ENCODE results near the gene CPNE4. TPM values are rescaled to one million over a fixed set of nuclear protein-coding genes. Genes with fewer than 3 reads are reported as not detected.

The CPNE4 gene
- total RNA-seq, 1 donor from 2014 or later, result 16.1 TPM

DNA sequence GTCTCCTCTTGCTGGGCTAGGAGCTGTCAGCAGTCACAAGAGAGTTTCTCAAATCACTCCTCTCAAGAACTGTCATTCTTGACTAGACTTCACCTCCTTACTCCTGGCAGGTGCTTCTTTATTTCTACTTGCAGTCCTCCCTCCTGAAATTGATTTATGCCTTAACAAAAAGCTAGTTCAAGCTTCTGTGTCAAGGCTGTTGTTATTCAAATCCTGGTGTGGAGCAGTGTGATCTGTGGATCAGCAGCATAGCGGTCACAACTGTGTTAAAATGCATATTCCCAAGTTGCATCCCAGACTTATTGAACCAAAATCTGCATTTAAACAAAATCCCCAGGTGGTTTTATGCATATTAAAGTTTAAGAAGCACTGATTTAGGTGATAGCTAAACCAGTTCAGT is 411.4 kb downstream of the CPNE4 start:
- no peak for TF ChIP-seq CTCF (conservative IDR thresholded peaks at IDR 0.05)
- peaks cover 29% of the 10 kb centered on the region for H3K4me1 Mint-ChIP-seq
- DNase-seq (ENCODE audit: low read depth, low spot score), result no peak
- H3K27me3 Mint-ChIP-seq (ENCODE audit: low read depth), result no peaks in the 10 kb centered on the region
- no peak overlapping the region for H3K4me3 Mint-ChIP-seq
- no peak overlapping the region for H3K27ac Mint-ChIP-seq (ENCODE audit: unreplicated experiment)
- H3K36me3 Mint-ChIP-seq (ENCODE audit: low read depth), result no peaks in the 10 kb centered on the region
- H3K9me3 Mint-ChIP-seq, result no peaks in the 10 kb centered on the region

DNA sequence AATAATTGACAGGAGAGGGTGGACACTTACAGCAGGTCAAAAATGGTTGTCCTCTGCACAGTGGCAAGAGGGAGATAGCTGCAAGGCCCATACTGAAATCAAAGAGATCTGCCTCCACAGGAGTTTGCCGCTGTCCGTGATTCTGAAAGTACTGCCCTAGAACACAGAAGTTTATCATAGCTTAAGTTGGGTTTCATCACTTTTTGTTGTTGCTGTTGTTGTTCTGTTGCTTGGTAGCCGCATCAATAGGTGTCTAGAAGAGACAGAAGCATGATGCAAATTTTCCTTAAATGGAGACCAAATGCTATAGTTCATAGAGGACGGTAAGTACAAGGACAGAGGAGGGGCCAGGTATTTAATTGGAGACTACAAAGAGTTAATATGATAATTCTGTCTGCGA is 412.1 kb downstream of the CPNE4 start:
- no peak for TF ChIP-seq CTCF (conservative IDR thresholded peaks at IDR 0.05)
- H3K27me3 Mint-ChIP-seq (ENCODE audit: low read depth), result no peaks in the 10 kb centered on the region
- H3K36me3 Mint-ChIP-seq (ENCODE audit: low read depth), result no peaks in the 10 kb centered on the region
- no peaks in the 10 kb centered on the region for H3K9me3 Mint-ChIP-seq
- DNase-seq (ENCODE audit: low read depth, low spot score), result no peak
- H3K4me1 Mint-ChIP-seq, result peaks cover 29% of the 10 kb centered on the region
- H3K27ac Mint-ChIP-seq (ENCODE audit: unreplicated experiment), result no peak overlapping the region
- no peak overlapping the region for H3K4me3 Mint-ChIP-seq

- no peaks in the 10 kb centered on the region for H3K9me3 Mint-ChIP-seq
- no peak overlapping the region for H3K27ac Mint-ChIP-seq (ENCODE audit: unreplicated experiment)
- no peak for DNase-seq (ENCODE audit: low read depth, low spot score)
- peaks cover 2% of the 10 kb centered on the region for H3K27me3 Mint-ChIP-seq (ENCODE audit: low read depth)
- TF ChIP-seq CTCF (conservative IDR thresholded peaks at IDR 0.05), result no peak
- no peaks in the 10 kb centered on the region for H3K36me3 Mint-ChIP-seq (ENCODE audit: low read depth)
- H3K4me1 Mint-ChIP-seq, result peaks cover 33% of the 10 kb centered on the region
- no peak overlapping the region for H3K4me3 Mint-ChIP-seq
Measured at GRCh38 chr3:131620977-131621376, 413.8 kb downstream of the CPNE4 start.

- H3K9me3 Mint-ChIP-seq, result no peaks in the 10 kb centered on the region
- peaks cover 2% of the 10 kb centered on the region for H3K27me3 Mint-ChIP-seq (ENCODE audit: low read depth)
- peak overlapping the region; percentile 0 for H3K4me3 Mint-ChIP-seq
- peaks cover 33% of the 10 kb centered on the region for H3K4me1 Mint-ChIP-seq
- peak overlapping the region; percentile 55 for H3K27ac Mint-ChIP-seq (ENCODE audit: unreplicated experiment)
- no peaks in the 10 kb centered on the region for H3K36me3 Mint-ChIP-seq (ENCODE audit: low read depth)
- DNase-seq (ENCODE audit: low read depth, low spot score), result peak; percentile 8
- TF ChIP-seq CTCF (conservative IDR thresholded peaks at IDR 0.05), result no peak
Measured at GRCh38 chr3:131619821-131620220, 415.0 kb downstream of the CPNE4 start.

- Mint-ChIP-seq H3K4me3 (no peak overlapping the region), H3K4me1 (peaks cover 22% of the 10 kb centered on the region), H3K9me3 (peaks cover under 1% of the 10 kb centered on the region), H3K36me3 (ENCODE audit: low read depth) (no peaks in the 10 kb centered on the region), H3K27ac (ENCODE audit: unreplicated experiment) (no peak overlapping the region), H3K27me3 (ENCODE audit: low read depth) (peaks cover 4% of the 10 kb centered on the region)
- no peak for DNase-seq (ENCODE audit: low read depth, low spot score)
- no peak for TF ChIP-seq CTCF (conservative IDR thresholded peaks at IDR 0.05)
Measured at GRCh38 chr3:131616719-131617118, 418.1 kb downstream of the CPNE4 start.

- Mint-ChIP-seq H3K27me3 (ENCODE audit: low read depth) (peaks cover 7% of the 10 kb centered on the region), H3K4me3 (no peak overlapping the region), H3K36me3 (ENCODE audit: low read depth) (no peaks in the 10 kb centered on the region), H3K4me1 (peaks cover 4% of the 10 kb centered on the region), H3K27ac (ENCODE audit: unreplicated experiment) (no peak overlapping the region), H3K9me3 (peaks cover 2% of the 10 kb centered on the region)
- TF ChIP-seq CTCF (conservative IDR thresholded peaks at IDR 0.05), result no peak
- no peak for DNase-seq (ENCODE audit: low read depth, low spot score)
Measured at GRCh38 chr3:131612745-131613144, 422.1 kb downstream of the CPNE4 start.

Measured in neural crest cell (in vitro differentiated cells).